Gastroesophageal sphincter (tissue), 3 donors: ENCODE results near the gene STARD13.

Experiments used
- EP300 ChIP-seq: sonication (generic); formaldehyde crosslinking; IDR thresholded peaks from one replicate; pipeline ENCODE4 v1.6.1; 2017; ENCODE audit warnings: antibody characterized with exemption, mild to moderate bottlenecking
- POLR2A ChIP-seq, 2 donors: fragments of 450-650 bp; IDR thresholded peaks; one replicate each; pipeline ENCODE4 v1.6.1; 2017; ENCODE audit warnings: antibody characterized with exemption in 2 of 2, mild to moderate bottlenecking in 2 of 2, moderate library complexity in 1 of 2
- POLR2AphosphoS5 ChIP-seq: sonication (generic); formaldehyde crosslinking; IDR thresholded peaks from one replicate; pipeline ENCODE4 v1.6.1; 2017; ENCODE audit warnings: antibody characterized with exemption
- TF ChIP-seq, protein P1 (sequence below), 4 experiments: fragments of 200-600 bp in 2 of 4; fragments of 450-650 bp in 2 of 4; sonication (generic) in 1 of 4; IDR thresholded peaks; one replicate each; pipeline ENCODE4 v1.5.1; 2017 to 2019; ENCODE audit warnings: antibody characterized with exemption in 4 of 4, mild to moderate bottlenecking in 2 of 4, moderate library complexity in 2 of 4

DNA sequence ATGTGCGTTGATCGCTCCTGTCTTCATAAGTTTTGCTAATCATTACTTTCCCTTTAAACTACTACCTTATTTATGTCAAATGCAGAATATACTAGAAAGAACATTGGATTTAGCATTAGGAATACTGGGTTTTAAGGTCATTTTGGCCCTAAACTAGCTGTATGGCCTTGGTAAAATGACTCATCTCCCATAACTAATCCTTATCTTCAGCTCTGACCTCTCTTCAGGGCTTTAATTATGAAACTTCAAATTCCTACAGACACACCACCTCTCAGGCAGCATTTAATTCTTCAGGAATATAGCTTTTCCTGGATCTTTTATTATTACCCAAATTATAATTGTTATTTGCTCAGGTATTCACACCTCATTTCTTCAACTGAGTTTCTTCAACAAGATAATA lies 121.2 kb downstream of the STARD13 start:
- TF ChIP-seq, protein P1, sequence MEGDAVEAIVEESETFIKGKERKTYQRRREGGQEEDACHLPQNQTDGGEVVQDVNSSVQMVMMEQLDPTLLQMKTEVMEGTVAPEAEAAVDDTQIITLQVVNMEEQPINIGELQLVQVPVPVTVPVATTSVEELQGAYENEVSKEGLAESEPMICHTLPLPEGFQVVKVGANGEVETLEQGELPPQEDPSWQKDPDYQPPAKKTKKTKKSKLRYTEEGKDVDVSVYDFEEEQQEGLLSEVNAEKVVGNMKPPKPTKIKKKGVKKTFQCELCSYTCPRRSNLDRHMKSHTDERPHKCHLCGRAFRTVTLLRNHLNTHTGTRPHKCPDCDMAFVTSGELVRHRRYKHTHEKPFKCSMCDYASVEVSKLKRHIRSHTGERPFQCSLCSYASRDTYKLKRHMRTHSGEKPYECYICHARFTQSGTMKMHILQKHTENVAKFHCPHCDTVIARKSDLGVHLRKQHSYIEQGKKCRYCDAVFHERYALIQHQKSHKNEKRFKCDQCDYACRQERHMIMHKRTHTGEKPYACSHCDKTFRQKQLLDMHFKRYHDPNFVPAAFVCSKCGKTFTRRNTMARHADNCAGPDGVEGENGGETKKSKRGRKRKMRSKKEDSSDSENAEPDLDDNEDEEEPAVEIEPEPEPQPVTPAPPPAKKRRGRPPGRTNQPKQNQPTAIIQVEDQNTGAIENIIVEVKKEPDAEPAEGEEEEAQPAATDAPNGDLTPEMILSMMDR (IDR thresholded peaks at IDR 0.05), result no peak
- TF ChIP-seq POLR2A (IDR thresholded peaks at IDR 0.05), result no peak
- no peak for TF ChIP-seq POLR2AphosphoS5
- no peak for TF ChIP-seq EP300
